K562 (cell line): Measurements from ENCODE around the gene CCDC71L. TPM values are rescaled to one million over a fixed set of nuclear protein-coding genes. Genes with fewer than 3 reads are reported as not detected.

ENCODE experiments used
- BRD4 ChIP-seq: fragments of 200-600 bp; sonication (generic); IDR thresholded peaks from 2 replicates; pipeline ENCODE4 v1.6.1; 2017; ENCODE audit warnings: inconsistent platforms
- CBX5 ChIP-seq: IDR thresholded peaks from 2 replicates; pipeline ENCODE4 v1.6.1; 2014; ENCODE audit warnings: low read depth, borderline replicate concordance
- CHAMP1 ChIP-seq: fragments of 450-650 bp; IDR thresholded peaks from 2 replicates; pipeline ENCODE4 v1.6.1; 2016; ENCODE audit warnings: mild to moderate bottlenecking
- COPS2 ChIP-seq: fragments of 450-650 bp; conservative IDR thresholded peaks from 2 replicates; pipeline ENCODE4 v1.6.1; 2016; ENCODE audit warnings: mild to moderate bottlenecking, moderate library complexity
- KHSRP ChIP-seq: fragments of 450-650 bp; IDR thresholded peaks from 2 replicates; pipeline ENCODE4 v1.6.1; 2017
- MEF2D ChIP-seq: conservative IDR thresholded peaks from 2 replicates; pipeline ENCODE4 v1.6.1; 2016; ENCODE audit warnings: low read depth, missing genetic modification characterization, missing compliant biosample characterization
- NCOR1 ChIP-seq: fragments of 450-650 bp; IDR thresholded peaks from 2 replicates; pipeline ENCODE4 v1.6.1; 2016; ENCODE audit warnings: mild to moderate bottlenecking, moderate library complexity
- NR2F6 ChIP-seq: fragments of 450-650 bp; formaldehyde crosslinking; IDR thresholded peaks from 2 replicates; pipeline ENCODE4 v1.4.0; 2020; ENCODE audit warnings: mild to moderate bottlenecking
- NRF1 ChIP-seq, 2 experiments: fragments of 450-650 bp; IDR thresholded peaks in 1 of 2; conservative IDR thresholded peaks in 1 of 2; 2 replicates each; pipeline ENCODE4 v1.6.1; 2014; ENCODE audit warnings: mild to moderate bottlenecking in 2 of 2
- RAD21 ChIP-seq, 2 experiments: fragments of 250-450 bp in 1 of 2; fragments of 450-650 bp in 1 of 2; sonication (Bioruptor Pico) in 1 of 2; formaldehyde crosslinking in 1 of 2; IDR thresholded peaks in 1 of 2; conservative IDR thresholded peaks in 1 of 2; 2 replicates each; pipeline versions ENCODE4 v1.4.0 to v1.8.0; 2020 to 2022; ENCODE audit warnings: mild to moderate bottlenecking in 2 of 2, moderate library complexity in 1 of 2
- SIN3A ChIP-seq, 2 experiments: fragments of 150-350 bp in 1 of 2; IDR thresholded peaks; 2 replicates each; pipeline ENCODE4 v1.6.1; 2011 to 2016; ENCODE audit warnings: borderline replicate concordance in 2 of 2, low read depth in 2 of 2, low read length in 2 of 2, mild to moderate bottlenecking in 2 of 2, moderate library complexity in 2 of 2; ENCODE audit not compliant: control insufficient read depth in 1 of 2
- TAF7 ChIP-seq: fragments of 450-650 bp; IDR thresholded peaks from 2 replicates; pipeline ENCODE4 v1.6.1; 2016; ENCODE audit warnings: missing genetic modification characterization, missing compliant biosample characterization
- TBL1XR1 ChIP-seq, 2 experiments: IDR thresholded peaks; 2 replicates each; pipeline ENCODE4 v1.6.1; 2012; ENCODE audit warnings: improper control_type of control experiment in 2 of 2, low read length in 2 of 2, mild to moderate bottlenecking in 1 of 2
- ZNF436 ChIP-seq: fragments of 250-450, 450-650 bp; sonication (Bioruptor Pico); formaldehyde crosslinking; IDR thresholded peaks from 2 replicates; pipeline ENCODE4 v1.7.0; 2020; ENCODE audit warnings: mild to moderate bottlenecking
- ZNF592 ChIP-seq: fragments of 450-650 bp; IDR thresholded peaks from 2 replicates; pipeline ENCODE4 v1.6.1; 2017; ENCODE audit warnings: antibody characterized with exemption, mild to moderate bottlenecking
- ZNF655 ChIP-seq: fragments of 250-450 bp; sonication (Bioruptor Pico); IDR thresholded peaks from 2 replicates; pipeline ENCODE4 v1.5.0; 2021
- polyA plus RNA-seq, 8 experiments: library from polyadenylated mRNA; depleted of rRNA in 4 of 8; stranded (reverse) in 5 of 8; unstranded in 3 of 8; fragments of >200 nt; fragmentation: Nextera tagmentation in 2 of 8; fragmentation: Illumina TruSeq in 1 of 8; extraction: Ambion mirVana in 2 of 8; extraction: Trizol in 1 of 8; gene quantifications; 2 replicates each; pipeline versions ENCODE4 v1.2.1 to v1.2.3, GENCODE V29; 2011 to 2014; ENCODE audit warnings: inconsistent platforms in 1 of 8, missing spikeins in 1 of 8
- total RNA-seq, 7 experiments: library from RNA; depleted of rRNA in 6 of 7; stranded (reverse); fragments of >200 nt in 6 of 7; fragmentation: Illumina TruSeq in 2 of 7; extraction: Trizol in 2 of 7; gene quantifications; 2 replicates each; pipeline versions ENCODE4 v1.2.1 to v1.2.3, GENCODE V29; 2011 to 2021; ENCODE audit warnings: low replicate concordance in 1 of 7

Gene CCDC71L
- total and polyA plus RNA-seq, 9 of the 15 experiments (the other 6 are each of a cell fraction or from before 2014, with no cell fraction given), result 5.7 to 108 (median 25.4) TPM

- TF ChIP-seq NRF1 (conservative IDR thresholded peaks at IDR 0.05 in 1 of 2, IDR thresholded peaks at IDR 0.05 in 1 of 2) (peak in 1 of 2 experiments; percentile 13; a peak in 1 of 4 replicates), NR2F6 (CRISPR knock-in tag) (no peak), MEF2D (tag) (0 out of 2 replicates have a peak, but pooled peaks have one; percentile 24), BRD4 (no peak), KHSRP (peak; percentile 28; the same call in 1 of the 2 replicates), TBL1XR1 (IDR thresholded peaks at IDR 0.05; ENCODE audit: low read length in 2 of 2) (no peak), SIN3A (IDR thresholded peaks at IDR 0.05; ENCODE audit: borderline replicate concordance in 2 of 2, control insufficient read depth in 1 of 2, low read depth in 2 of 2, low read length in 2 of 2) (no peak), TAF7 (tag) (no peak), ZNF436 (no peak), NCOR1 (no peak), ZNF592 (peak; percentile 34; the same call in 1 of the 2 replicates), CHAMP1 (no peak), ZNF655 (CRISPR knock-in tag) (no peak), CBX5 (no peak), COPS2 (no peak), RAD21 (CRISPR knock-in tag; conservative IDR thresholded peaks at IDR 0.05 in 1 of 2, IDR thresholded peaks at IDR 0.05 in 1 of 2) (0 out of 4 replicates have a peak, but pooled peaks of 1 of the 2 experiments have one; percentile 7)
These were observed 5.1 kb downstream of the CCDC71L start (continued) for GRCh38 chr7:106655703-106656498.
